Effector CD8-positive, alpha-beta T cell (primary cell): ENCODE results near the gene FAM24B.
"Not testable (repeated sequence)": the region's sequence is repeated elsewhere in the genome, so short reads cannot be mapped to it uniquely, and the experiment has no call there.

Source experiments
- DNase-seq: peaks from one replicate; lab custom pipeline; 2025; lab: John Stamatoyannopoulos, UW
- total RNA-seq, 4 experiments: gene quantifications; one replicate each; lab custom pipeline; 2026; lab: John Stamatoyannopoulos, UW

Gene FAM24B, protein sequence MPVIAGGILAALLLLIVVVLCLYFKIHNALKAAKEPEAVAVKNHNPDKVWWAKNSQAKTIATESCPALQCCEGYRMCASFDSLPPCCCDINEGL
- total RNA-seq: 2.7 to 5.6 (median 5.0) reads per million in 4 experiments

GRCh38 chr10:122879339-122880273 is at the start of gene FAM24B:
FAM24B (minus strand) TSS chr10:122879581; CDS start chr10:122850515, 29,066 bp downstream.
- peak; percentile 92 for DNase-seq

GRCh38 chr10:122915700-122916099 is 36.3 kb upstream of the FAM24B start:
- no peak for DNase-seq

DNA sequence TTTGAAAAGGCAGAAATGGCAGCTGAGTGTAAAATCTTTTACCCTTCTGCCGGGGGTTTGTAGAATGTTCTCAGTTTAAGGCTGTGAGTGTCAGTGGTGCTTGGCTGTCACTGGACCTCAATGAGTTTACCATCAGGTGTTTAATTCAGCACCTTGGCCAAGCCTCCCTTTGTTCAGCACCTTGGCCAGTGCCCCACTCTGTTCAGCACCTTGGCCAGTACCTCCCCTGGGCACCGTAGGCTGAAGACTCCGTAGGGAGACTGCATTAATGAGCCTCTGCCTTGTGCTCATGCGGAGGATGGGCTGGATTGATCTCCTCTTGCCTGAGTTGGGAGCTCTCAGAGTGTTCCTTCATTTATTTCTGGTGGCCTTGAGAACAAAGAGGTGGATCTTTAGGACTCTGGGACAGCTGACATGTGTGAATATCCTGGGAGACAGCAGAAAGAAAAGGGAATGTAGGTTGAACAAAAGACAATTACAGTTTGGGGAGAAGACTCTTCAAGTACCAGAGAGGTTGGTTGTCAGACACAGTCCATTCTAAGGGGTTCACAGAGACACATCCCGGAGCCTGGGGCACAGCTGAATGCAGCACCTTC is 32.6 kb upstream of the FAM24B start:
- peak; percentile 32 for DNase-seq

- no peak for DNase-seq
These were observed 30.9 kb upstream of the FAM24B start, which contains the start of gene FAM24A for GRCh38 chr10:122910310-122910709. FAM24A (plus strand) TSS chr10:122910610; CDS start chr10:122911635, 1,025 bp downstream.

DNA sequence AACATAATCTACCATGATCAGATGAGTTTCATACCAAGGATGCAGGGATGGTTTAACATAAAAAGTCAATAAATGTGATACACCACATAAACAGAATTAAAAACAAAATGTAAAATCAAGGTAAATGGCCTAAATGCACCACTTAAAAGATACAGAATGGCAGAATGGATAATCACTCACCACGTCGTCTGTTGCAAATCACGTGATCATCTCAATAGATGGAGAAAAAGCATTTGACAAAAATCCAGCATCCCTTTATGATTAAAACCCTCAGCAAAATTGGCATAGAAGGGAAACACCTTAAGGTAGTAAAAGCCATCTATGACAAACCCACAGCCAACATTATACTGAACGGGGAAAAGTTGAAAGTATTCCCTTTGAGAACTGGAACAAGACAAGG is 24.5 kb upstream of the FAM24B start:
- DNase-seq: not testable (repeated sequence)

- no peak for DNase-seq
These were observed 15.0 kb upstream of the FAM24B start for GRCh38 chr10:122894261-122894944.

- no peak for DNase-seq
These were observed 4.8 kb upstream of the FAM24B start for GRCh38 chr10:122884166-122884565.

DNA sequence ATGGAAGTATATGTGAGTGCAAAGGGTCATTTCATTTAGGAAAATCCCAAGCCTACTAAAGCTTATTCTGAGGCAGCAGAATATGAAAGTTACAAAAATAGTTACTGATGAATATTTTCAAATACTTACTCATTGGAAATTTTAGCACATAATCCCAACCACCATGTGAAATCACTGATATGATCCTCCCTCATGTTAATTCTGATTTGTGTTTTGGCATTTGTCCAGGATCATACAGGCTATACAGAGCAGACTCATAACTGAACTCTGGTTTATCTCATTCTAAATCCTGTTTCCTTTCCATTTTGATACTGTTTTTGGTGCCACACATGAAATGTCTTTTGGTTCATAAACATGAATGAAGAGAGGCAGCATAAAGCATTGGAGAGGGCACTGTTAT is 3.4 kb upstream of the FAM24B start:
- no peak for DNase-seq

DNA sequence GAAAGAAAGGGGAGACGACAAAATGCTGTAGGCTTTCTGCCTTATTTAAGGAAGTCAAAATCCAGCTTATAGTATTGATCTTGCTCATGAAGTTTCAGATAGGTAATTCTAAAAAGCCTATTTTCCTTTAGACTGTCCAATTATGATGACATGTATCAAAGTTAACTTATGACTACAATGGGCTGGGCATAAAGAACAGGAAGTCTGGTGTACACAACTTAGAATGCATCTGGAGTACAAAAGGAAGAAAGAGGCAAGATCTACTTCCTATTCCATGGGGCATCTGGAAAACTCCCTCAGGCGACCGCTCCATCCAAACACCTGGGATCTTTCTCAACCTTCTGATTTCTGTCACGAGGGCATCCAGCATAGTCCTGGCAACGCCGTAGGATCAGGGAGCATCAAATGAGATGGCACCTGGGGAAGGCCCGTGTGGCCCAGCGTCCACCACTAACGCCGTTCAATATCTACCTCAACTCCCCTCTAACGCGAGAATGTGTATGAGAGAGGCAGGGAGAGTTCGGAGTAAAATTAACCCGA is 512 bp downstream of the FAM24B start:
- DNase-seq: no peak

GRCh38 chr10:122877264-122877663 is 2.1 kb downstream of the FAM24B start:
- DNase-seq: no peak

- no peak for DNase-seq
These were observed 2.9 kb downstream of the FAM24B start for GRCh38 chr10:122876467-122876855.

DNA sequence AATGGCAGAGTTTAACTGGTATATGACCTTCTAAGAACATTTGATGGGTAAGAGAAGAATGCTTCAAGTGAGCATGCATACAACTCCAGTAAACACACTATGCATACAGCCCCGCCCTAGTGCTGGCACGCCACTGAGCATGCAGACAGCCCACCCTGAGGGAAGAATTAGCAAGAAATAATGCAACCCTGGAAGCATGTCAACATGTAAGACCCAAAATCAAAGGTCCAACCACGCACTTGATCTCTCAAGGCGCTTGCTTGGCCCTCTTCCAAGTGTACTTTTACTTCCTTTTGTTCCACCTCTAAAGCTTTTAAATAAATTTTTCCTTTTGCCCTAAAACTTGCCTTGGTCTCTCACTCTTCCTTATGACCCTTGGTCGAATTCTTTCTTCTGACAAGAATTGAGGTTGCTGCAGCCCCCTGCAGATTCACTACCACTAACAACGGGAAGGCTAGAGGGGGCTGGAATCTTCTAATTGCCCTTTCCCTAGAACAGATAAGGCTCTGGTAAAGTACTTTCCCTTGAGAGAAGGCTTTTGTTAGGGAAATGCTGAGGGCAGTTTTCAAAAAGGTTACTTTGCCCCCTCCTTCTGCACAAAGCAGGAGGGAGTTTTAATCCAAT is 3.4 kb downstream of the FAM24B start:
- no peak for DNase-seq

DNA sequence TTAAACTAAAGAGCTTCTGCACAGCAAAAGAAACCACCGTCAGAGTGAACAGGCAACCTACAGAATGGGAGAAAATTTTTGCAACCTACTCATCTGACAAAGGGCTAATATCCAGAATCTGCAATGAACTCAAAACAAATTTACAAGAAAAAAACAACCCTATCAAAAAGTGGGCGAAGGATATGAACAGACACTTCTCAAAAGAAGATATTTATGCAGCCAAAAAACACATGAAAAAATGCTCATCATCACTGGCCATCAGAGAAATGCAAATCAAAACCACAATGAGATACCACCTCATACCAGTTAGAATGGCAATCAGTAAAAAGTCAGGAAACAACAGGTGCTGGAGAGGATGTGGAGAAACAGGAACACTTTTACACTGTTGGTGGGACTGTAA is 7.4 kb downstream of the FAM24B start:
- DNase-seq: not testable (repeated sequence)

DNA sequence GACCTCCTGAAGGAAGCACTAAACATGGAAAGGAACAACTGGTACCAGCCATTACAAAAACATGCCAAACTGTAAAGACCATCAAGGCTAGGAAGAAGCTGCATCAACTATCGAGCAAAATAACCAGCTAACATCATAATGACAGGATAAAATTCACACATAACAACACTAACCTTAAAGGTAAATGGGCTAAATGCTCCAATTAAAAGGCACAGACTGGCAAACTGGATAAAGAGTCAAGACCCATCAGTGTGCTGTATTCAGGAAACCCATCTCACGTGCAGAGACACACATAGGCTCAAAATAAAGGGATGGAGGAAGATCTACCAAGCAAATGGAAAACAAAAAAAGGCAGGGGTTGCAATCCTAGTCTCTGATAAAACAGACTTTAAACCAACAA is 10.6 kb downstream of the FAM24B start:
- not testable (repeated sequence) for DNase-seq

DNA sequence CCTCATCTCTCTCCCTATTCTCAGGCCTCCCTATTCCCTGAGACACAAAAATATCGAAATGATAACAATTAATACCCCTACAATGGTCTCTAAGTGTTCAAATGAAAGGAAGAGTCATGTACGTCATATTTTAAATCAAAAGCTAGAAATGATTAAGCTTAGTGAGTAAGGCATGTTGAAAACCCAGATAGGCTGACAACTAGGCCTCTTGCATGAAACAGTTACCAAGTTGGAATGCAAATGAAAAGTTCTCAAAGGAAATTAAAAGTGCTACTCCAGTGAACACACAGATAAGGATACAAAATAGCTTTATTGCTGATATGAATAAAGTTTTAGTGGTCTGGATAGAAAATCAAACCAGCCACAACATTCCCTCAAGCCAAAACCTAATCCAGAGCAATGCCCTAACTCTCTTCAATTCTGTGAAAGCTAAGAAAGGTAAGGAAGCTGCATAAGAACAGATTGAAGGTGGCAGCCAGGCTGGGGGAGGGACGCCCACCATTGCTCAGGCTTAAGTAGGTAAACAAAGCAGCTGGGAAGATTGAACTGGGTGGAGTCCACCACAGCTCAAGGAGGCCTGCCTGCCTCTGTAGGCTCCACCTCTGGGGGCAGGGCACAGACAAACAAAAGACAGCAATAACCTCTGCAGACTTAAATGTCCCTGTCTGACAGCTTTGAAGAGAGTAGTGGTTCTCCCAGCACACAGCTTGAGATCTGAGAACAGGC is 12.5 kb downstream of the FAM24B start:
- not testable (repeated sequence) for DNase-seq

GRCh38 chr10:122864901-122865300 is 14.5 kb downstream of the FAM24B start:
- DNase-seq: no peak

DNA sequence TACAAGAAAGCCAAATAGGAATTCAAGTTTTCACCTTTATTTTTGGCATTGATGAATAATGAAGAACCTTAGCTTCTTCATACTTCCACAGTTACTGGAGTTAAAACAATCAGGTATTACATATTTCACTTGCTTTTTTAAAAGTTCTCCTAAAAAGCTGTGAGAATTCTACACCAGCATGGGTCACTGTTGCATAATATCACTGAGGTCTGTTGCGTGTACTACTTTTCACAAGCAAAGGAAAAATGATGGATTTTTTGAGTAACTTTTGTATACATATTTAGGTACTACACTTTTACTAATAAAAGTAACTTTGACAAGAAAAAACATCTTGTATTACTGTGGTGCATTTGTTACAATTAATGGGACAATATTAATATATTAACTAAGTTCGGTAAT is 15.2 kb downstream of the FAM24B start:
- DNase-seq: no peak

GRCh38 chr10:122863216-122864193 is 15.9 kb downstream of the FAM24B start:
- DNase-seq: no peak

GRCh38 chr10:122861711-122862161 is 17.6 kb downstream of the FAM24B start:
- no peak for DNase-seq
